GM10847 (cell line): Measurements from ENCODE around the gene GRIN2D.
A peak's percentile ranks its signal among the peaks of the same experiment; 100 is the strongest.

Experiments
- POLR2A ChIP-seq: IDR thresholded peaks from 2 replicates; pipeline ENCODE4 v1.6.1; 2011; ENCODE audit not compliant: insufficient read length; ENCODE audit errors: extremely low read depth

Gene GRIN2D

DNA sequence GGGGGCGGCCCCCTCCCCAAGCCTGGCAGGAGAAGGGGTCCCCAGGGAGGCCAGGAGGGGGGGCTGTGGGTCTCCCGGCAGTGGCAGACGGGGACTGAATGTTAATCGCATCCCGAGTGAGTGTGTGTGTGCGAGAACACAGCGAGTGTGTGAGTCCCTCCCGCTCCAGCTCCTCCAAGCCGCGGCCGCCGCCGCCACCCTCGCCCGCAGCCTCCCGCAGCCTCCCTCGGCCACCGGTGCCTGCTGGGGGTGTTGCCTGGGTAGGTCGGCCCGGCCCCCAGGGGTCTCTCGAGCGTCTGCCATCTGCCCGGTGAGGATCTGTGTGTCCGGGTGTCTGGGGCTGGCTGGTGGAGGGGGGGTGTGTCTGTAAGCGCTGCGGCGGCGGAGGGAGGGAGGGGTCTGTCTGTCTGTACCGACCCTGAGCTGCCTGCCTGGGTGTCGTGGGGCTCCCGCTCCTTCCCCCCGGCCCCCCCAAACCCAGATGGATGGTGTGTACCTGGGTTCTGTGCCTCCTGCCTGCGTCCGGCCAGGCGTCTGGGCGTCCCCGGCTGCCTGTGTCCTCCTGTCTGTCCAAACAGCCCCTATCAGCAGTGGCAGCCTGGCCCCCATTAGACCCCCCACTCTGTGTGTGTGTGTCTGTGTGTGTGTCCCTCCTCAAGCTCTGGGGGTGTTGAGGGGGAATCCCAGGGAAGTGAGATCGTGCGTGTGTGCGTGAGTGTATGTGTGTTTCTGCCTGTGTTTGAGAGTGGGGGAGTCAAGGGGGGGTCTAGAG lies at the start of gene GRIN2D:
GRIN2D (plus strand) TSS at position 110 of the 772 bp plus-strand sequence. CDS start 4,725 bp downstream, outside the sequence.
- TF ChIP-seq POLR2A = no peak

DNA sequence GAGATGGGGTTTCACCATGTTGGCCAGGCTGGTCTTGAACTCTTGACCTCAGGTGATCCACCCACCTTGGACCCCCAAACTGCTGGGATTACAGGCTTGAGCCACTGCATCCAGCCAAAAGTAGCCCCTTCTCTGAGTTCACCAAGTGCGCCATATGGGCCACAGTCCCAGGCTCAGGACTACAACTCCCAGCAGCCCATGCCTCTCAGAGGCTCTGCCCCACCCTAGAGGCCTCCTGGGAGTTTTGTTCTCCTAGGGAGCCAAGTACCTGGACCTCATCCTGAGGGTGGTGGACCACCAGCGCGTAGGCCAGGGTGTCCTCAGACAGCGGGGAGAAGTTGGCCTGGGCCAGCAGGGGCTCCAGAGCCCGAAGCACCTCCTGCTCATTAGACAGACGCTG lies 48.6 kb upstream of the GRIN2D start:
- no peak for TF ChIP-seq POLR2A

- no peak for TF ChIP-seq POLR2A
Measured at GRCh38 chr19:48346191-48346590, 47.3 kb upstream of the GRIN2D start.

DNA sequence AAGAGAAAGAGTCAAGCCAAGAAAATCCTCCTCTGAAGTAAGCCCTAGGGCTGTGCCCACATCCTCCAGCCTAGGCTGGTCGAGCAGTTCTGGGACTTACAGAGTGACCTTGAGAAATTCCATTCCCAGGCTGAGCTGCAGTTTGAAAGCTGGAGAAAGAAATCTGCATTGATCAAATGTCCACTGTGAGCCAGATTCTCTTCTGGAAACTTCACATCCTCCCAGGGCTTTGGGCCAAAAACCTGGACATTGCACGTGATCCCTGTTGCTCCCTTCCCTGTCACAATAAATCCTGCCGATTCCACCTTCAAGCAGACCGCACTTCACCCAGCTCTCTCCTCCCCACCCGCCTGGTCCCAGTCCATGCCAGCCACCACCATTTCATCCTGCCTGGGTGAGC lies 45.4 kb upstream of the GRIN2D start:
- no peak for TF ChIP-seq POLR2A

DNA sequence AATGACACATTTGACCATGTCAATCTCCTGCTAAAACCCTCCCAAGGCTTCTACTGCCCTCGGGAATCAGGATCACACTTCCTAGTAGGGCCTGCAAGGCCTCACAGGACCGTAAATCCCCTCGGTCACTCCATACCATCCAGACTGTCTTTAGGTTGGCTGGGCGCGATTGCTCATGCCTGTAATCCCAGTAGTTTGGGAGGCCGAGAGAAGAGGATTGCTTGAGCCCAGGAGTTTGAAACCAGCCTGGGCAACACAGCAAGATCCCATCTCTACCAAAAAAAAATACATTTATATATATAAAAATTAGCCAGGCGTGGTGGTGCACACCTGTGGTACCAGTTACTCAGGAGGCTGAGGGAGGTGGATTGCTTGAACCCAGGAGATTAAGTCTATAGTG lies 44.7 kb upstream of the GRIN2D start:
- TF ChIP-seq POLR2A = no peak

- TF ChIP-seq POLR2A = no peak
Measured at GRCh38 chr19:48350856-48351255, 42.6 kb upstream of the GRIN2D start.

DNA sequence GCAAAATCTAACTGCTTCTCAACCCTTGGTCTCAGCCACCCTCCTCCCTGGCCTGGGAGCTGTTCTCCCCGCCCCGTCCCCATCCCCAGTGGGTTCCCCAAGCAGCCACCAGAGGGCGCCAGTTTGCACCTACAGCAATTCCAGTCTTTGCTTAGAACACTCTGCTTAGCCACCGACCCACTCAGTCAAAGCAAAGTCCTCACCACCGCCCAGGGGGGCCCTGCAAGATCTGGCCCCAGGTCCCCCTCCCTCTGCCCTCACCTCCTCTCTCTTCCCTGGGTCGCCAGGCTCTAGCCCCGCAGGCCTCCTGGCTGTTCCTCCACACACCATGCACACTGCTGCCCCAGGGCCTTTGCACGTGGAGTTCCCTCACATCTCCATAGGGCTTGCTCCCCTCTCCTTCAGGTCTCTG lies 42.1 kb upstream of the GRIN2D start:
- TF ChIP-seq POLR2A = no peak

- TF ChIP-seq POLR2A = no peak
Measured at GRCh38 chr19:48353677-48354076, 39.8 kb upstream of the GRIN2D start.

GRCh38 chr19:48354332-48354992 lies 39.0 kb upstream of the GRIN2D start:
- TF ChIP-seq POLR2A = no peak

- TF ChIP-seq POLR2A = no peak
Measured at GRCh38 chr19:48355365-48355954, 38.0 kb upstream of the GRIN2D start.

DNA sequence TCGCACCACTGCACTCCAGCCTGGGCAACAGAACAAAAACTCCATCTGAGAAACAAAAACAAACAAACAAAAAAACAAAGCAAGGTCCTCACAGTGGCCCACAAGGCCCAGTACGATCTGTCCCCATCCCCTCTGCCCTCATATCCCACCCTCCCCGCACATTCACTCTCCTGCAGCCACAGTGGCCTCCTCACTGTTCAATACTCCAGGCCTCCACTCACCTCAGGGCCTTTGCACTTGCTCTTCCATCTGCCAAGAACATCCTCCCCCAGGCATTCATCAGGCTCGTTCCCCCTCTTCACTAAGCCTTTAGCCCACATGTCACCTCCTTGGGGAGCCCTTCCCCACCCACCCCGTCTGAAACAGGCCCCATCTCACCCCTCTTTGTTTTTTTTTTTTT lies 34.3 kb upstream of the GRIN2D start:
- TF ChIP-seq POLR2A = no peak

DNA sequence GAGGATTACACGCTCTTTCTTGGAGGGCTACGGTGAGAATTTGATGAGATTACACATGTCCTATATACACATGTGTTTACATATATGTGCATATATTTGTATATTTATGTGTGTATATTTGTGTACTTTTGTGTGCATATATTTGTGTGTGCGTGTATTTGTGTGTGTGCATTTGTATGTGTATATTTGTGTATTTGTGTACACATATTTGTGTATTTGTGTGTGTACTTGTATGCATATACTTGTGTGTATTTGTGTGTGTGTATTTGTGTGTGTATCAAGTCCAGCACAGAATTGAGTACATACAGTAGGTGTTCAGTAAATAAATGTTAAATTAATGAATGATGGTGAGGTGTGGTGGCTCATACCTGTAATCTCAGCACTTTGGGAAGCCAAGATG lies 31.6 kb upstream of the GRIN2D start:
- no peak for TF ChIP-seq POLR2A

DNA sequence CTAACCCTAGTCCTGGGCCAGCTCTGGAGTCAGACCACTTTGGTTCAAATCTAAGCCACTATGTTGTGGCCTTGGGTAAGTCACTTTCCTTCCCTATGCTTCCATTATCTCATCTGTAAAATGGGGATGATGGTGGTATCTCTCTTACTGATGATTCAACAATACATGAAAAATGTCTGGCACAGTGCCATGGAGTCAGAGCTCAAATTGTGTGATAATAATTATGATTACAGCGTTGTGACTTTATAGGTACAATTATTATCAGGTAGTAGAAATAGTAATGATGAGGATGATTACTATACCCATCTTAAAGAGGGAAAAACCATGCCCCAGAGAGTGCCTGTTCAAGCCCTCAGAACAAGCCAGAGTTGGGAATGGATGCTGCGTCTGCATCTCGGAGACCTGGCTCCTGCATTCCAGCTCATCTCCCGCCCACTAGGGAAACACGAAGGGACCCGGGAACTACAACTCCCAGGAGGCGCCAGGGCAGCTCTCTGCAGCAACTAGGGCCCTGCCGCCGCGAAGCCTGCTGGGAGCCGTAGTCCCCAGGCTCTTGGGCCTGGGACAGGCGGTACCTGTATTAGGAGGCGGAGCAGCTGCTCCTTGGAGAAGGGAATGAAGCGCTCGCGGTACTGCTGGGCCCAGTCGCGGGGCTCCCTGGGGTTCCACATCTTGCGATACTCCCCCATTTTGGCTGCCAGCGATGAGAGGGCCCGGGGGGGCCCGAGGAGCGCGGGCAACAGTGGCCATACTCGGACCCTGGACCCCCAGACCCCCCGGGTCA lies 30.6 kb upstream of the GRIN2D start:
- peak; percentile 10 for TF ChIP-seq POLR2A

DNA sequence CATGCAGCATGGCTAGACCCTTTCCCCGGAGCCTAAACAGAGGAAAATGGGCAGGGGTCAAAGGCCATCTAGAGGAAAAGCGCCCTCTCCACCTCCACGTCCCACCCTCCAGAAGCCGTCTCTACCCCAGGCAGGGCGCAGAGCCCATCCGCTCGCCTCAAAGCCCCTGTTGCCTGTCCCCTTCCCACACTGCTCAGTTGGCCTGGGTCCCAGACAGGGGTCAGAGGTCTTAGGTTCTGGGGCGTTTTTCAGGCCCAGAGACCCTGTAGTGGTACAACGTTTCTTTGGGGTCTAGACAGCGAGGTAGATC lies 30.0 kb upstream of the GRIN2D start:
- no peak for TF ChIP-seq POLR2A

- peak; percentile 58 for TF ChIP-seq POLR2A
Measured at GRCh38 chr19:48363810-48364597, 29.5 kb upstream of the GRIN2D start, which contains the start of the genes SYNGR4 and TMEM143. Gene SYNGR4, plus strand, starts transcription at chr19:48364367. Its CDS starts 1,476 bp downstream, at chr19:48365843. Gene TMEM143, minus strand, starts transcription at chr19:48363940. Its CDS starts 20 bp downstream, at chr19:48363920.
